ENCODE measurements around the gene MAN2A1. TPM values are rescaled to one million over a fixed set of nuclear protein-coding genes. Genes with fewer than 3 reads are reported as not detected.

MAN2A1 gene
- total RNA-seq, 1 donor from 2014 or later = 69.7 TPM

GRCh38 chr5:109914906-109915305 is 225.2 kb downstream of the MAN2A1 start:
- no peak for DNase-seq

GRCh38 chr5:109916481-109917153 is 226.9 kb downstream of the MAN2A1 start:
- DNase-seq = no peak
